ENCODE measurements around the gene CNTROB.

DNA sequence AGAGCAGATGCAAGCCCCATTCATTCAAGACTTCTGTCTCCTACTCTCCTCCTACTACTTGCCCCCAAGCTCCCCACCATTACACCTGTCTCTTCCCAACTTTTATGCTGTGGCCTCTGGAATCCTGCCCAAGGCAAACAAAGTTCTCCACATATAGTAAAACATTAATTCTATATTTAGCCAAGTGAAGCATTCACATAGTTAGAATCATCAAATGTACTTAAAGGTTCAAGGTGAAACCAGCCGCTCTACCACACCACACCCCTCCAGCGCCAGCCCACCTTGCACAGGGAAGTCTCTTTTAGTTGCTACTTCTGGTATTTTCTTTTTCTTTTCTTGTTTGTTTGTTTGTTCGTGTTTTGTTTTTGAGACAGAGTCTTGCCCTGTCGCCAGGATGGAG lies 45.0 kb downstream of the CNTROB start:
- TF ChIP-seq L3MBTL2 (conservative IDR thresholded peaks at IDR 0.05) (no peak), FOXA1 (IDR thresholded peaks at IDR 0.05) (no peak), FOXK2 (IDR thresholded peaks at IDR 0.05) (no peak), FOXM1 (IDR thresholded peaks at IDR 0.05; ENCODE audit: borderline replicate concordance) (no peak), ELF4 (IDR thresholded peaks at IDR 0.05) (no peak), TARDBP (IDR thresholded peaks at IDR 0.05) (no peak), SP1 (IDR thresholded peaks at IDR 0.05) (no peak), ZNF384 (IDR thresholded peaks at IDR 0.05) (no peak)
- TF ChIP-seq, protein P1, sequence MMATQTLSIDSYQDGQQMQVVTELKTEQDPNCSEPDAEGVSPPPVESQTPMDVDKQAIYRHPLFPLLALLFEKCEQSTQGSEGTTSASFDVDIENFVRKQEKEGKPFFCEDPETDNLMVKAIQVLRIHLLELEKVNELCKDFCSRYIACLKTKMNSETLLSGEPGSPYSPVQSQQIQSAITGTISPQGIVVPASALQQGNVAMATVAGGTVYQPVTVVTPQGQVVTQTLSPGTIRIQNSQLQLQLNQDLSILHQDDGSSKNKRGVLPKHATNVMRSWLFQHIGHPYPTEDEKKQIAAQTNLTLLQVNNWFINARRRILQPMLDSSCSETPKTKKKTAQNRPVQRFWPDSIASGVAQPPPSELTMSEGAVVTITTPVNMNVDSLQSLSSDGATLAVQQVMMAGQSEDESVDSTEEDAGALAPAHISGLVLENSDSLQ (IDR thresholded peaks at IDR 0.05) = no peak

Measured in HEK293T (cell line).